ENCODE measurements around the gene MPPED1. TPM values are rescaled to one million over a fixed set of nuclear protein-coding genes. Genes with fewer than 3 reads are reported as not detected.

MPPED1 gene
- total RNA-seq, 1 experiment from 2014 or later: not detected

DNA sequence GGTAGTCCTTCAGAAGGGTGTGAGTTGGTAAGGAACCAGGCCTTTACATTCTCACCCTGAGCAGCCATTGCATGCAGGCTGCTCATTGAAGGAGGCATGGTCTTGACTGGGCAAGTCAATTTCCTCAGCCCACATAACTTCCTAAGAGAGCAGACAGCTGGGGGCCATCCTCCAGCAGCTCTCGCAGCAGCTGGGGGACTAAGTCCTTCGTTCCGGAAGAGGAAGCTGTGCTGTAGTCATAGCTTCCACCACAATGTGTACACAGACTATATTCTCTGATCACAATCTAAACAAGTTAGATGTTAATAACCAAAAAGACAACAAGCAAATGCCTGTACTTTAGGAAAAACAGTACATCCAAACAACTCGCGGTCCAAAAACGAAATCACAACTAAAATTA is 30.1 kb upstream of the MPPED1 start:
- BruUV-seq (replicated peaks): no TSS peak
- ChIA-PET CTCF (interaction anchor here (0.6 kb wide), 1 partner anchor 417 kb away, joined by 3 read pairs; no protein-coding TSS in a partner anchor), POLR2A (ENCODE audit: low non-redundant PET) (no interaction called here)
- no peak for DNase-seq (ENCODE audit: low spot score)
- peaks cover 43% of the 10 kb centered on the region for H3K27me3 ChIP-seq (replicated peaks; ENCODE audit: insufficient read depth, low read depth, low read length, poor library complexity)
- no peaks in the 10 kb centered on the region for H3K9me3 ChIP-seq (ENCODE audit: low read depth, low read length, poor library complexity, severe bottlenecking)
- H3K4me1 ChIP-seq (ENCODE audit: insufficient read depth, low read length, poor library complexity, severe bottlenecking): no peaks in the 10 kb centered on the region
- no peaks in the 10 kb centered on the region for H3K36me3 ChIP-seq (ENCODE audit: insufficient read depth, low read length, poor library complexity, severe bottlenecking)
- H3K27ac ChIP-seq (ENCODE audit: low read depth, low read length, poor library complexity, severe bottlenecking): no peak overlapping the region
- intact Hi-C loops (cut with micrococcal nuclease; ENCODE audit: unreplicated experiment): no loop called here
- TF ChIP-seq CTCF (conservative IDR thresholded peaks at IDR 0.05; ENCODE audit: low read depth, low read length) (no peak), EZH2 (IDR thresholded peaks at IDR 0.05; ENCODE audit: borderline replicate concordance, low read depth, low read length, poor library complexity, severe bottlenecking) (no peak)
- no peak overlapping the region for H3K4me3 ChIP-seq (ENCODE audit: low read depth, low read length, poor library complexity, severe bottlenecking)

- Histone ChIP-seq H3K4me1 (ENCODE audit: insufficient read depth, low read length, poor library complexity, severe bottlenecking) (no peaks in the 10 kb centered on the region), H3K4me3 (ENCODE audit: low read depth, low read length, poor library complexity, severe bottlenecking) (no peak overlapping the region), H3K9me3 (ENCODE audit: low read depth, low read length, poor library complexity, severe bottlenecking) (no peaks in the 10 kb centered on the region), H3K27me3 (replicated peaks; ENCODE audit: insufficient read depth, low read depth, low read length, poor library complexity) (peaks cover 37% of the 10 kb centered on the region), H3K27ac (ENCODE audit: low read depth, low read length, poor library complexity, severe bottlenecking) (no peak overlapping the region), H3K36me3 (ENCODE audit: insufficient read depth, low read length, poor library complexity, severe bottlenecking) (no peaks in the 10 kb centered on the region)
- CTCF ChIA-PET: interaction anchor here (0.7 to 1.2 kb wide), 4 partner anchors 111 to 155 kb away, joined by 3 to 4 read pairs (median 3); no protein-coding TSS in a partner anchor
- BruUV-seq (replicated peaks): no TSS peak
- POLR2A ChIA-PET (ENCODE audit: low non-redundant PET): no interaction called here
- no peak for TF ChIP-seq EZH2 (IDR thresholded peaks at IDR 0.05; ENCODE audit: borderline replicate concordance, low read depth, low read length, poor library complexity, severe bottlenecking)
- TF ChIP-seq CTCF (conservative IDR thresholded peaks at IDR 0.05; ENCODE audit: low read depth, low read length): no peak
- intact Hi-C loops (cut with micrococcal nuclease; ENCODE audit: unreplicated experiment): loop anchor here (1.0 to 5.0 kb wide), 6 partner anchors 111 to 502 kb away; no protein-coding TSS in a partner anchor
- no peak for DNase-seq (ENCODE audit: low spot score)
Observed at GRCh38 chr22:43384863-43385262, 27.0 kb upstream of the MPPED1 start.

DNA sequence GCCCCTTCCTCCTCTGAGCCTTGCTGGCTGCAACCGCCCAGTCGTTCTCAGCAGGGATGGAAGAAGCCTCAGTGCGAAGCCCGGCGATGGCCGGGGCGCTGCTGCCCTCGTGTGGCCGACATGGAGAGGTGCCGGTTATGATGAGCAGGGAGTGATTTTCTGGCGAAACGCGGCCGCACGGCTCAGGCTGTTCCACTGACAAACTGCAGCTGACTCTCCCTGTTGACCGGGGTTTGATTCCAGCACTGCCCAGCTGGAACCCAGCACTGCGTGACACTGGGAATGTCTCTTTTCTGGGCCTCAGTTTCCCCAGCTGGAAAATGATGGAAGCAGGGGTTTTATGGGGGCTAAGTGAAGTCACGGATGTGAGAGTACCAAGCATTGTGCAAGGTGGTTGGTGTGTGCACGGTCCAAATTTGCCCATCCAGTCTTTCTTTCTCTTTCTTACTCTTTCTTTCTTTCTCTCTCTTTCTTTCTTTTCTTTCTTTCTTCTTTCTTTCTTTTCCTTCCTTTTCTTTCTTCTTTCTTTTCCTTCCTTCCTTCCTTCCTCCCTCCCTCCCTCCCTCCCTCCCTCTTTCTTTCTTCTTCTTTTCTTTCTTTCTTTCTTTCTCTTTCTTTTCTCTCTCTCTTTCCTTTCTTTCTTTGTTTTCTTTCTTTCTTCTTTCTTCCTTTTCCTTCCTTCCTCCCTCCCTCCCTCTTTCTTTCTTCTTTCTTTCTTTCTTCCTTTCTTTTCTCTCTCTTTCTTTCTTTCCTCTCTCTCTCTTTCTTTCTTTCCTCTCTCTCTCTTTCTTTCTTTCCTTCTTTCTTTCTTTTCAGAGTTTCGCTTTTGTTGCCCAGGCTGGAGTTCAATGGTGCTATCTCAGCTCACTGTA is 25.8 kb upstream of the MPPED1 start:
- TF ChIP-seq CTCF (conservative IDR thresholded peaks at IDR 0.05; ENCODE audit: low read depth, low read length): peak; percentile 95
- no peak for TF ChIP-seq EZH2 (IDR thresholded peaks at IDR 0.05; ENCODE audit: borderline replicate concordance, low read depth, low read length, poor library complexity, severe bottlenecking)
- Histone ChIP-seq H3K27me3 (replicated peaks; ENCODE audit: insufficient read depth, low read depth, low read length, poor library complexity) (peaks cover 29% of the 10 kb centered on the region), H3K36me3 (ENCODE audit: insufficient read depth, low read length, poor library complexity, severe bottlenecking) (no peaks in the 10 kb centered on the region), H3K9me3 (ENCODE audit: low read depth, low read length, poor library complexity, severe bottlenecking) (no peaks in the 10 kb centered on the region), H3K4me1 (ENCODE audit: insufficient read depth, low read length, poor library complexity, severe bottlenecking) (no peaks in the 10 kb centered on the region), H3K4me3 (ENCODE audit: low read depth, low read length, poor library complexity, severe bottlenecking) (no peak overlapping the region), H3K27ac (ENCODE audit: low read depth, low read length, poor library complexity, severe bottlenecking) (no peak overlapping the region)
- POLR2A ChIA-PET (ENCODE audit: low non-redundant PET): no interaction called here
- peak; percentile 83 for DNase-seq (ENCODE audit: low spot score)
- CTCF ChIA-PET: interaction anchor here (0.8 to 1.2 kb wide), 3 partner anchors 112 to 180 kb away, joined by 3 to 12 read pairs (median 6); no protein-coding TSS in a partner anchor
- BruUV-seq (replicated peaks): no TSS peak
- intact Hi-C loops (cut with micrococcal nuclease; ENCODE audit: unreplicated experiment): loop anchor here (1.0 to 5.0 kb wide), 6 partner anchors 112 to 501 kb away; no protein-coding TSS in a partner anchor

All from A673 (cell line).